HG02798 (cell line): ENCODE data around the gene ADSL.
"Not testable (repeated sequence)": the region's sequence is repeated elsewhere in the genome, so short reads cannot be mapped to it uniquely, and the experiment has no call there.

Experiments
- ATAC-seq: cut with Tn5 transposase; IDR thresholded peaks from one replicate; pipeline ENCODE4 v1.9.1; 2021; ENCODE audit warnings: mild to moderate bottlenecking; ENCODE audit not compliant: unreplicated experiment, poor library complexity

ADSL gene

DNA sequence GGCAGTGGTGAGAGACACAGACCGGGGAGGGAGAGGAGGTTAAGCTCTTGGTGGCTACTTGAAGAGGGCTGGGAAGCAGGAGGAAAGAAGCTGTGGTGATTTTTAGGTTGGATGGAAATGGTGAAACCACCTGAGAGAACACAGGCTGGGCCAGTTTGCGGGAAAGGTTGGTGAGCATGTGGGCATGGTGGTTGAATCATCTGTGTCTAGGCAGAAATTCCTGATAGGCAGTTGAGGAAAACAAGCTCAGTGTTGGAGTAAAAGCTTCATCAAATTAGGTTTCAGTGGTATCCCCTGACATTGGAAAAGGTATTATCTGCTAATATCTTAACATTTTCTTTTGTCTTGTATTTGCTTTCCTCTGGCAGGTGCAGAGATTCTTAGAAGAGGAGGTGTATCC lies 19.8 kb downstream of the ADSL start:
- no peak for ATAC-seq

DNA sequence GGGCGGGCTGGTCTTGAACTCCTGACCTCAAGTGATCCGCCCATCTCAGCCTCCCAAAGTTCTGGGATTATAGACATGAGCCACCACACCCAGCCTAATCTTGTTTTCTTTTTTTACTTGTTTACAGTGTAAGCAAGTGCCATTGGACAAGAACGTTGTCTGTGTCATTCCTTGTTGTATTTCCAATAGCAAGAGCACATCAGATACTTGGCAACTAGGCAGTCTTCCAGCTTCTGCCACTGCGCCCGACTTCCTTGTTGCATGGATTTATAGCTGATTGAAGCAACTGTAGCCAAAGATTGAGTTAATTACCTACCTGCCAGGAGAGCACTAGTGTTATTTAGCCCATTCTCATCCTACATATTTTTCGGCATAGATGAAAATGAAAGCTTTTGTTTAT lies 21.0 kb downstream of the ADSL start:
- no peak for ATAC-seq

DNA sequence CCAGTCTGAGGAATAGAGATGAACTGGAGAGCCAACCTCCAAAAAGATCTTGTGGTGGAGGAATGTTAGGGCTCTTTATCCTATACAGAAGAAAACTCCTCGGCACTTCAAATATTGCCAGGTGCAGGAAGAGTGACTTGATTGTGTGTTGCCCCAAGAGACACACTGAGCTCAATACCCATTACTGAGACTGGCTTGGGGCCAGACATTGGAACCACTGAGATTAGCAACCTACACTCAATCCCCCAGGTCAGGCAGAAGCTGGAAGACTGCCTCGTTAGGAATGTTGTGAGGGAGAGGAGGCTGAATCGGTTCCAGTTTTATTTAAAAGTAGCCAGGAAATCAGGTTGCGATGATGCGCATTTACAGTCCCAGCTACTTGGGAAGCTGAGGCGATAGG lies 21.7 kb downstream of the ADSL start:
- no peak for ATAC-seq

DNA sequence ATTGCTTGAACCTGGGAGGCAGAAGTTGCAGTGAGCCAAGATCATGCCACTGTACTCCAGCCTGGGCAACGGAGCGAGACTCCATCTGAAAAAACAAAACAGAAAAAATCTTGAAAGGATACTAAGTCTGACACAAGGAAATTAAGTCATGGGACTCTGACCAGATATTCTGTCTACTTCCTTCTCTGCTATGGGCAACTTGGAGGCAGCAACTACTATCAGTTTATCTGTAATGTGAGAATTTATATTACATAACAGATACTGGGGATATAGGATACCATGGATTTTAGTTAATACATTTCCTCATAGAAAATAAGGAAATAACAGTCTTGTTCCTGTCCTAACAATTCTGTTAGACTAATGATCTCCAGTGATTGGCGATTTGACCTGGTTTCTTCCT lies 22.5 kb downstream of the ADSL start:
- no peak for ATAC-seq

DNA sequence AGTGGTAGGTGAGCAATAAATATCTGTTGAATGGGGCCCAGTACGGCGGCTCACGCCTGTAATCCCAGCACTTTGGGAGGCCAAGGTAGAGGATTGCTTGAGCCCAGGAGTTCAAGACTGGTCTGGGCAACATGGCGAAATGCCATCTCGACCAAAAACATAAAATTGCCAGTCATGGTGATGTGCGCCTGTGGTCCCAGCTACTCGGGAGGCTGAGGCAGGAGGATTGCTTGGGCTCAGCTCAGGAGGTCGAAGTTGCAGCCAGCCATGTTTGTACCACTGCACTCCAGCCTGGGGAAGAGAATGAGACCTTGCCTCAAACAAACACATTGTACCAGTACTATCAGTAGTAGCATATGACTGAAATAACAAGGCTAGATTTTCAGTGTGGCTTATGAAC lies 28.3 kb downstream of the ADSL start:
- ATAC-seq = no peak

DNA sequence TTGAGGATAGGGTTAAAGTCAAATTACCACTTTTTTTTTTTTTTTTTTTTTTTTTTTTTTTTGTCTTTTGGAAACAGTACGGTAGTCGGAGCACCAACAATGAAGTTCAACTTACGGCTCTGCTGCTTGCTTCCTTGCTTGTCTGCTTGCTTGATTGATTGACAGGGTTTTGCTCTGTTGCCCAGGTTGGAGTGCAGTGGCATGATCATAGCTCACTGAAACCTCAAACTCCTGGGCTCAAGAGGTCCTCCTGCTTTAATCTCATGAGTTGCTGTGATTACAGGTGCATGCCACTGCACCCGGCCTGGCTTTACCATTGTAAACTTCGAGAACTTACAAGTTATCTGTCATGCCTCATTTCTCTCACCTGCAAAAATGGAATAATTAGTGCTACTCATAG lies 29.8 kb downstream of the ADSL start:
- ATAC-seq = no peak

DNA sequence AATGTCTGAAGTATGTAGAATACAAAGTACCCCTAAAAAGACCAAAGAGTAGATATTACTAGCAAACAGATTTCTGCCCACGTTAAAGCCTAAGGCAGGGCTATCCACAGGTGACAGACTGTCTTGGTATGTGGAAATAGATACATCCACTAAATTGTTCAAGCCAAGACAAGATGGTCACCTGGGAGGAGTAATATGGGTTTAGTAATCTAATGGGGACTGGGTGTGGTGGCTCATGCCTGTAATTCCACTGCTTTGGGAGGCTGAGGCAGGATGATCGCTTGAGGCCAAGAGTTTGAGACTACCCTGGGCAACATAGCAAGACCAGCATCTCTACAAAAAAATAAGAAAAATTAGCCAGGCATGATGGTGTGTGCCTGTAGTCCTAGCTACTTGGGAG lies 31.6 kb downstream of the ADSL start:
- no peak for ATAC-seq

DNA sequence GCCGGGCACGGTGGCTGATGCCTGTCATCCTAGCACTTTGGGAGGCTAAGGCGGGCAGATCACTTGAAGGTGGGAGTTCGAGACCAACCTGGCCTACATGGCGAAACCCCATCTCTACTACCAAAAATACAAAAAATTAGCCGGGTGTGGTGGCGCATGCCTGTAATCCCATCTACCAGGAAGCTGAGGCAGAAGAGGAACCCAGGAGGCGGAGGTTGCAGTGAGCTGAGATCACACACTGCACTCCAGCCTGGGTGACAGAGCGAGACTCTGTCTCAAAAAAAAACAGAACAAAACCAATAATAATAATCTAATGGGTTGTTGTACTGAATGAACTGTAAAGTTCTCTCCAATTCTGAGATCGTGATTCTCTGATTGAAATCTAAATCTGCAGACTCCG lies 32.1 kb downstream of the ADSL start:
- ATAC-seq = not testable (repeated sequence)

DNA sequence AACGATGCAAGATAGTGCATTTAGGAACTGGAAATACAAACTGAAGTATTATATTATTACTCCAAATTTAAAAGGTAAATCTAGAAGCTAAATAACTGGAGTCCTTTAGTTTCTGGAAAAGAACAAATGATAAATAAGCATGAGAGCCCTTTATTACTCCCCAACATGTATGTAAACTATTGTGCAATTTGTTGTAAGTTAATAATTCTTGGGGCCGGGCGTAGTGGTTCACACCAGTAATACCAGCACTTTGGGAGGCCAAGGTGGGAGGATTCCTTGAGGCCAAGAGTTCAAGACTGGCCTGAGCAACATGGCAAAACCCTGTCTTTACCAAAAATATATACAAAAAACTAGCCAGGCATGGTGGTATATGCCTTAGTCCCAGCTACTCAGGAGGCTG lies 35.2 kb downstream of the ADSL start:
- no peak for ATAC-seq

DNA sequence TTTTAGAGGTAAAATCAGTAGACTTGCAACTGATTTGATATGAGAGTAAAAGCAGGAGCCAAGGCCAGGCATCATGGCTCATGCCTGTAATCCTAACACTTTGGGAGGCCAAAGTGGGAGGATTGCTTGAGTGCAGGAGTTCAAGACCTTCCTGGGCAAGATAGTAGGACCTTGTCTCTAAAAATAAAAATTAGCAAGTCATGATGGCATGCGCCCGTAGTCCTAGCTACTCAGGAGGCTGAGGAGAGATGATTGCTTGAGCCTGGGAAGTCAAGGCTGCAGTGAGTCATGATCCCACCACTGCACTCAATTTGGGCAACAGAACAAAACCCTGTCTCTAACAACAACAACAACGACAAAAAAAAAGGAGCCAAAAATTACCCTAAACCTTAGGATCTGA lies 37.6 kb downstream of the ADSL start:
- ATAC-seq = no peak

DNA sequence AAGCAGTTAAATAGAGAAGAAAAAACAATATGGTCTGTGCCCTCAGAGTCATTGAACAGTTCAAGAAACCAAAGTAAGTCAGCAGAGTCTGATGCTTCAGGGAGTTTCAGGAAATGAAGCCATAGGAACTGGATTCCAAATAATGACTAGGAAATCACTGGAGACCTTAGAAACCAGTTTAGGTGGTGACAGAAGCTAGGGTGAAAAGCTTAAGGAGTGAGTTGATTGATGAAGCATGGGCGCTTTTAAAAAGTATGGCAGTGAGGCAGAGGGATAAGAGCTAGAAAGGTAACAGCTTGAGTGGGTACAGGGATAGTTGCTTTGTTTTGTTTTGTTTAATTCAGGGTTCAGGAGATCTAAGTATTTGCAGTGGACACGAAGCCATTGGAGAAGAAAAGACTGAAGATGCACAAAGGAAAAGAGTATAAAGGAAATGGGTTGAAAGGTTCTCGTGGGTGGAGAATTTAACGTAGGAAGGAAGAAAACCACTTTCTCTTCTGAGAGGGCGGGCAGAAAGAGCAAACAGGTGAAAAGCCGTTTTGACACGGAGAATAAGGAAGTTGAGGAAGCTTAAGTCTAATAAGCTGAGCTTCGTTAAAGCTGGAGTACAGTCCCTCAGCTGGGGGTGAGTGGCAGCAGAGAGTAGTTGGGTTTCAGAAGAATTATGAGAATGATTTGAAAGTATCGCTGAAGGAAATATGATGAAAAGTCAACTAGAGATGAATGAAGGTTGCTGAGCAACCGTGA lies 38.9 kb downstream of the ADSL start:
- ATAC-seq = no peak

DNA sequence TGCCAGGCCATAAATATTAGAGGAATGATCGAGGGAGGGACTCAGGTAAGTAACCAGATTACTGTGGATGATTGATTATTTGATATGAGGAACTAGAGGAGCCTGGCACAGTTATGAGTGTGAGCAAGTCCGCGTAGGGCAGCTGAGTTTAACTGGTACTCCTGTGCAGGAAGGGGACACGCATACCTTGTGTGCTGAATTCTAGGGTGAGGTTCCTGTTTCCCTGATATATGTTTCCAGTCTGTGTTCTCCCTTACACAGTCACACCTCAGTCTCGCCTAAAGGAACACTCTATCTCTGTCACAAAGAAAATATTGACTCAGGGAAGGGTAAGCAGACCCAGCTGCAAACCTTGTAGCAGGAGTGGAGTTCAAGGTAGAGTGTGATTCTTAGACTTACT lies 41.4 kb downstream of the ADSL start:
- ATAC-seq = no peak

DNA sequence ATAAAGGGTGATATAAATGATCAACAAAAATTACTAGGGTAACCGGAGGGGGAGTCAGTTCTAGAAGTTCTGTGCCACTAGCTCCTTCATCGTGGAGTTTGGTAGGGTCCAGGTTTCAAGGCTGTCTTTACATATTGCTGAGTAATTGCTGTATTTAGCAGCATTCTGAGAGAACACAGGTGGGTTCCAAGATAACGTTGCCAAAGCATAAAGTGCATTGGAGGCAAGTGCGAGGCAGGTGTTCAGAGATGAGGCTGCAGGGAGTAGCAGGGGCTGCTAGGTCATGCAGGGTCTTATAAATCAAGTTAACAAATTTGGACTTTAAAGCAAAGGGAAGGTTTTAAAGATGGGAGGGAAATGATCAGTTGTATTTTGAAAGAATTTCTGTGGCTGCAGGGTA lies 41.9 kb downstream of the ADSL start:
- ATAC-seq = no peak

DNA sequence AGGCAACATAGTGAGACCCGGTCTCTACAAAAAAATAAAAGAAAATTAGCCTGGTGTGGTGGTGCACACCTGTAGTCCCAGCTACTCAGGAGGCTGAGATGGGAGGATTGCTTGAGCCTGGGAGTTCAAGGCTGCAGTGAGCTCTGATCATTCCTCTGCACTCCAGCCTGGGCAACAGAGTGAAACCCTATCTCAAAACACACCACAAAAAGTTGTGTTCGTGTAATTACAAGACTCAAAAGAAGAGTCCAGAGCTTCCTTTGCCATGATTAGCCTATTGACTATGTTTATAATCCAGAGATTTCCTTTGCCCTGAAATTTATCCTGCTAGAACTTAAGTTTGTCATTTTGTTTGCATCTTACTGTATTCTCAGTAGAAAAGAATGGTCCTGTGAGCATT lies 45.1 kb downstream of the ADSL start:
- ATAC-seq = no peak

DNA sequence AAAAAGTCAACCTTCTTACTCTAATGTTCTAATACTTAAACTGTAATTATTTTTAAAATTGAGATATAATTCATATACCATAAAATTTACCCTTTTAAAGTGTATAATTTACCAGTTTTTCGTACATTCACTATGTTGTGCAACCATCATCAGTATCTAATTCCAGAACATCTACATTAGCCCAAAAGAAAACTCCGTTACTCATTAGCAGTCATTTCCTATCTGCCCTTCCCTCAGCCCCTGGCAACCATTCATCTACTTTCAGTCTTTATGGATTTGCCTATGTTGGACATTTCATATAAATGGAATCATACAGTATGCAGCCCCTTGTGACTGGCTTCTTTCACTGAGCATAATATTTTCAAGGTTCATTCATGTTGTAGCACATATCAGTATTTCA lies 46.3 kb downstream of the ADSL start:
- no peak for ATAC-seq

DNA sequence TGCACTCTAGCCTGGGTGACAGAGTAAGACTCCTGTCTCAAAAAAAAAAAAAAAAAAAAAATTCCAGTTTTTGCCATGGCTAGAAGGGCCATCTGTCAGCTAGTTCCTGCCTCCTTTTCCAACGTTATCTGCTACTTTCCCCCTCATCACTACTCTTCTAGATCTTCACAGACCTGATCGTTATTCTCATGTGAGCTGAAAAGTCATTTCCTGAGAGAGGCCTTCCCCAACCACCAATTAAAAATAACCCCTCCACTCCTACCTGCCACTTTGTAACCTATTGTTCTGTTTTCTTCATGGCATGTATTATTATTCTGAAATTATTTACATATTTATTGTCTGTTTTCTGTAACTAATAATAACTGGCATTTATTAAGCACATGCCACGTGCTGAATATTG lies 48.3 kb downstream of the ADSL start:
- ATAC-seq = no peak

DNA sequence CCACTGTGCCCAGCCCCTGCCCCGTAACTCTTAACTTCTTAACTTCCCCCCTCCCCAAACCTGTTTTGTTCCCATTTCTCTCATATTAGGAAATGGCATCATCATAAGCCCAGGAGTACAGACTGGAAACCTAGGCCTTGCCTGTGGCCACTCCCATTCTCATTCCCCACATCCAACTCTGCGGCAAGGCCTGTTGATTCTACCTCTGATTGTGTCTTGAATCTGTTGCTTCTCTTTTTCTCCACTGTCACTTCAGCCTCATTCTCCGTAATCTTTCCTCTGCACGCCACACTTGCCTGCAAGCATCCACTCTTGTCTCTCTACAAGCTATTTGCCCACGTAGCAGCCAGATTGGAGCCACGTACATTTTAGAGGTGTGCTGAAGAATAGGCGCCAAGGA lies 49.3 kb downstream of the ADSL start:
- ATAC-seq = no peak

DNA sequence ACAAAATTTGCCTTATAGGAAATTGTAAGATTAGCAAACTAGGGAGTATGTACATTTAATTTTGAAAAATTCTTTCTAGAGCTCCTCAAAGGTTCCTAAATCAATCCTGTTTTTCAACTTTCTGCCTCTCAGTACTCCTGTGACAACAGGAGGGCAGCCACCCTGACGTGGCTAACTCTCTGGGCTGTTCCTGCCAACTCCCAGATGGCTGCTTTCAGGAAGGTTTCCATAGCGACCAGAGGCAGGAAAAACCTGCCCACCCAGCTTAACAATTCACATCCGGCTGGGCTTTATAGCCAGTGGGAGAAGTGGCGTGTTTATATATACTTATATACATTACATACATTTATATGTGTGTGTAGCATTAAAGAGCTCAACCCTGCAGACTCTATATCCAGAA lies 50.6 kb downstream of the ADSL start:
- ATAC-seq = no peak

DNA sequence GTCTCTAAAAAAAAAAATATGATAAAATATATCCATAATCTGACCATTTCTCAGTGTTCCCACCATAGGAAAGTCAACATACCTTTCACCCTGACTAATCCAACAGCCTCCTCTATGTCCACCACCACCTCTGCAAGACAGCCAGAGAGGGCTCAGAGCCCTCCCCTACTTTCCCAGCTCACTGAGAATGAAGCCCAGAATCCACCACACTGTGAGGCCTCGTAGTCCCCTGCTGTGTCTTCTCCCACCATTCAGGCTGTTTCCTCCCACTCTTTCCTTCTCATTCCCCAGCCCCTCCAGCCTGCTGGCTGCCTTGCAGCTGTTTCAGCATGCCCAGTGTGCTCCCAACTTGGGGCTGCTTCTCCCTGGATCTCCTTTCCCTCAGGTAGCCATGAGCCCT lies 51.1 kb downstream of the ADSL start:
- no peak for ATAC-seq

DNA sequence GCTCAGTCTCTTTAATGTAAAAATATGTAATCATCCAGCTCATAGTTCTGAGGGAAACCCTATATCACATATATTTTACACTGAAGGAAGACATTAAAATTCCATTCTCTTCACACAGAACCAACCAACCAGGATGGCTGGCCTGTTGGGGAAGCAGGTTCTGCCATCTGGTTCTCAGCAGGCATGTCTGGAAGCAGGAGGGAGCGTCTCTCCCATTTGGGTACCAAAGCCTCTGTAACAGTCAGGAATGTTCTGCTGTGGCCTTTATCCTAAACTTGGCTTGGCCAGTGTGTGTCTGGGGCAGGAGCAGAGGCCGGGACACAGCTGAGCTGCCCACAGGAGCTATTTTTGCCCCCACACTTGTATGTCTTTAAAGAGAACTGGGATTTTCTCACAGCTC lies 53.3 kb downstream of the ADSL start:
- ATAC-seq = no peak

DNA sequence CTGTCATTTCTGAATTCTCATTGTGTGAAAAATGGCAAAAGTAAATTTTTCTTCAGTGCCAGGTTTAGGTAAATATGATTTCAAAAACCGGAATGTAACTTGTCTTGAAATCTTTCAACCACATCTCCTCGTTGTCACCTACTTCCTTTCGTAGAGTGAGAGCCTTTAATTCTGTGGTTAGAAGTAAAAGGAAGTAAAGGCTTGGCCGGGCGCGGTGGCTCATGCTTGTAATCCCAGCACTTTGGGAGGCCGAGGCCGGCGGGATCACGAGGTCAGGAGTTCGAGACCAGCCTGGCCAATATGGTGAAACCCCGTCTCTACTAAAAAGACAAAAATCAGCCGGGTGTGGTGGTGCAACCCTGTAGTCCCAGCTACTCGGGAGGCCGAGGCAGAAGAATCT lies 53.9 kb downstream of the ADSL start:
- no peak for ATAC-seq

DNA sequence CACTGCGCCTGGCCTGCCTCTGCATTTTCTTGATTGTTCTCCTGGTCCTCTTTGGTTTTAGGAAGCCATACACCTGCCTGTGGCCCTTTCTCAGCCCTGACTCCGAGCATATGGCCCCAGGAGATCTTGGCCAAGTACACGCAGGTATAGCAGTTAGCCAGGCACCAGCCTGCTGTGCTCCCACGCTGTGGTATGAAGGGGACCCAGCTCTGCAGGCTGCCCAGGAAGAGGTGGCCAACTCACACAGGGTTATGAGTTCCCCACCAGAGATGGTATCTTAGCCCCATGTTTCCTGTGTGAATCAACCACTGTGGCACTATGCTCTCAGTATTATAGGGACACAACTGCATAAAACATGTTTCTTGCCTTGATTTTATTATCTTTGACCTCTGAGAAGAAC lies 55.2 kb downstream of the ADSL start:
- ATAC-seq = no peak

DNA sequence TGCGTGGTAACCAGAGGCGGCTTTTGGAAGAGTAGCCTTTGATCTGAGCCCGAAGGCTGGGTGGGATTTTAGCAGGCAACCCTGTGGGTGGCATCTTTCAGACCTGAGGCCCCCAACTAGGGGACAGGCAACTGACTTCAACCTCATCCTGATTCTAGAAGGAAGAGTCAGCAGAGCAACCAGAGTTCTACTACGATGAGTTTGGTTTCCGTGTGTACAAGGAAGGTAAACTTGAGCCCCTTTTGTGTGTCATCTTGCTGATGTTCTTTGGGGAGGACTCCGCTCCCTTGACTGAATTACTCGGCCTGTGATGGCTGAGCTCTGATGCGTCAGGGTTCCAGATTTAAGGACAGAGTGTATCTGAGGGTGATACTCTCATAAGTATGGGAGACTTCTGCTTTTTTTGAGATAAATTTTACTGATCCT lies 55.7 kb downstream of the ADSL start:
- ATAC-seq = no peak
